Peyer's patch (tissue), 4 donors: Measurements from ENCODE around the gene UNC13C.

Source experiments
- CTCF ChIP-seq, 6 experiments: fragments of 450-650 bp in 4 of 6; fragments of 200-600 bp in 2 of 6; sonication (generic) in 1 of 6; IDR thresholded peaks; one replicate each; pipeline ENCODE4 v1.5.1; 2017 to 2019; ENCODE audit warnings: antibody characterized with exemption in 6 of 6, mild to moderate bottlenecking in 3 of 6, moderate library complexity in 1 of 6
- POLR2A ChIP-seq, 2 donors: fragments of 450-650 bp; IDR thresholded peaks; one replicate each; pipeline ENCODE4 v1.5.1; 2017; ENCODE audit warnings: antibody characterized with exemption in 2 of 2, mild to moderate bottlenecking in 2 of 2, moderate library complexity in 2 of 2

DNA sequence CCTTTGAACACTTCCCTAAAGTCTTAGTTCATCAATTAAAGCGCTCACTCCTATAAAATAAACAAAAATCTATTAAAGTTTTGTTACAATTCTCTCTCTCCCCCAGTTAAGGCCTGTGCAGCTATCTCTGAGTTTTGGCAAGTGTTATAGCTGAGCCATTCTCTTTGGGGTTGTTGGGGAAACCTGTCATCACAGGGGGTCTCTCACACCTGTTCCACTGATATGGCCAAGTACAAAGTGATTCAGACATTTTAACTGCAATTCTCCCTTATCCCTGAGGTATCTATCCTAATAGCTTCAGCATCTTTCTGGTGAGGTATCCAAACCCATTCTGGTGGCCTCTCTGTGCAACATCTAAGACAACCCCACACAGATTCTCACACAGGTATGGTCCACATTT is 116.4 kb downstream of the UNC13C start:
- no peak for TF ChIP-seq CTCF (IDR thresholded peaks at IDR 0.05)
- no peak for TF ChIP-seq POLR2A (IDR thresholded peaks at IDR 0.05)
